ENCODE data around the gene SFT2D1. TPM values are rescaled to one million over a fixed set of nuclear protein-coding genes. Genes with fewer than 3 reads are reported as not detected.

SFT2D1 gene
- total and polyA plus RNA-seq, 2 of the 4 experiments (the other 2 are of a cell fraction) = 10.2 to 45.8 TPM

DNA sequence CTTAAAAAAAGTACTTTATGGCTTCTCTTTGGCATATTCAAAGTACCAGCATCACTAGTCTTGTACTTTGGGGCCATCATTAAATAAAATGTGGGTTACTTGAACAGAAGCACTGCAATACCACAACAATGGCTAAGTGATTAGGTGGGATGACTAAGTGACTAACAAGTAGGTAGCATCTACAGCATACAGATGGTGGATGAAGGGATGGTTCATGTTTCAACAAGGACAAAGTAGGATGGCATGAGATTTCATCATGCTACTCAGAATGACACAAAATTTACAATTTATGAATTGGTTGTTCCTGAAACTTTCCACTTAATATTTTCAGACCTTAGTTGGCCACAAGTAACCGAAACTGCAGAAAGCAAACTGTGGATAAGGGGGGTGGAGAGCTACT lies 32.7 kb upstream of the SFT2D1 start:
- in situ Hi-C loops (cut with MboI; ENCODE audit: low sequenced_read_pairs) = no loop called here
- no peak overlapping the region for H2BK15ac ChIP-seq (ENCODE audit: low read depth, low read length)
- CTCF ChIA-PET = no interaction called here
- ATAC-seq (ENCODE audit: low read depth) (no peak), DNase-seq (no peak)
- POLR2A ChIA-PET (ENCODE audit: unreplicated experiment) = no interaction called here
- BruUV-seq (replicated peaks) = no TSS peak
- dilution Hi-C loops (cut with HindIII; ENCODE audit: low sequenced_read_pairs, unreplicated experiment) = no loop called here
- WGBS, 2 experiments (ENCODE audit: extremely low coverage in 2 of 2, insufficient read length in 1 of 2) = no CpG with 5 or more reads among the region's 1 CpG
- no peak overlapping the region for H3K14ac ChIP-seq (replicated peaks; ENCODE audit: low read depth, low read length)
- no peak overlapping the region for H3K4me3 ChIP-seq (ENCODE audit: insufficient read depth, low read depth, low read length)
- H2BK120ac ChIP-seq (ENCODE audit: low read depth, low read length) = no peak overlapping the region
- no peak overlapping the region for H4K8ac ChIP-seq (ENCODE audit: low read depth in 2 of 2, low read length in 2 of 2)
- H3K56ac ChIP-seq (ENCODE audit: extremely low read depth, insufficient read depth, low read length) = no peak overlapping the region
- H3K9me3 ChIP-seq (ENCODE audit: control insufficient read depth, insufficient read depth, low read length) = no peaks in the 10 kb centered on the region
- H3K9ac ChIP-seq (ENCODE audit: low read depth, low read length) = no peak overlapping the region
- intact Hi-C loops (cut with micrococcal nuclease) = no loop called here
- H3K9me1 ChIP-seq (ENCODE audit: insufficient read depth, low read length) = no peaks in the 10 kb centered on the region
- no peaks in the 10 kb centered on the region for H4K20me1 ChIP-seq (ENCODE audit: insufficient read depth, low read length)
- no peak overlapping the region for H3K4ac ChIP-seq (ENCODE audit: low read depth, low read length)
- no peak overlapping the region for H2AK5ac ChIP-seq (ENCODE audit: low read depth, low read length)
- H3K23ac ChIP-seq (ENCODE audit: low read depth, low read length) = no peak overlapping the region
- H3K79me1 ChIP-seq (ENCODE audit: low read depth in 1 of 2, low read length in 2 of 2) = no peaks in the 10 kb centered on the region
- no peak overlapping the region for H2AK9ac ChIP-seq (replicated peaks; ENCODE audit: low read depth, low read length, poor library complexity)
- no peak overlapping the region for H2BK5ac ChIP-seq (ENCODE audit: low read depth, low read length, poor library complexity, severe bottlenecking)
- no peak overlapping the region for H3K18ac ChIP-seq (ENCODE audit: low read depth, low read length)
- no peaks in the 10 kb centered on the region for H3K4me1 ChIP-seq (ENCODE audit: control insufficient read depth, insufficient read depth, low read length)
- H3K4me2 ChIP-seq (ENCODE audit: low read depth, low read length) = no peak overlapping the region
- no peak overlapping the region for H4K5ac ChIP-seq (ENCODE audit: low read depth, low read length)
- no peak overlapping the region for H2BK20ac ChIP-seq (ENCODE audit: low read depth, low read length)
- H3K36me3 ChIP-seq (ENCODE audit: control insufficient read depth, insufficient read depth, low read length) = no peaks in the 10 kb centered on the region
- H3K27me3 ChIP-seq (ENCODE audit: control insufficient read depth, insufficient read depth, low read length) = no peaks in the 10 kb centered on the region
- H4K91ac ChIP-seq (ENCODE audit: insufficient read depth, low read depth, low read length) = no peak overlapping the region
- TF ChIP-seq, protein P1, sequence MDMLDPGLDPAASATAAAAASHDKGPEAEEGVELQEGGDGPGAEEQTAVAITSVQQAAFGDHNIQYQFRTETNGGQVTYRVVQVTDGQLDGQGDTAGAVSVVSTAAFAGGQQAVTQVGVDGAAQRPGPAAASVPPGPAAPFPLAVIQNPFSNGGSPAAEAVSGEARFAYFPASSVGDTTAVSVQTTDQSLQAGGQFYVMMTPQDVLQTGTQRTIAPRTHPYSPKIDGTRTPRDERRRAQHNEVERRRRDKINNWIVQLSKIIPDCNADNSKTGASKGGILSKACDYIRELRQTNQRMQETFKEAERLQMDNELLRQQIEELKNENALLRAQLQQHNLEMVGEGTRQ (IDR thresholded peaks at IDR 0.05; ENCODE audit: low read depth, low read length) = no peak
- no peak for TF ChIP-seq RAD21 (IDR thresholded peaks at IDR 0.05; ENCODE audit: low read length)
- TF ChIP-seq, protein P2, sequence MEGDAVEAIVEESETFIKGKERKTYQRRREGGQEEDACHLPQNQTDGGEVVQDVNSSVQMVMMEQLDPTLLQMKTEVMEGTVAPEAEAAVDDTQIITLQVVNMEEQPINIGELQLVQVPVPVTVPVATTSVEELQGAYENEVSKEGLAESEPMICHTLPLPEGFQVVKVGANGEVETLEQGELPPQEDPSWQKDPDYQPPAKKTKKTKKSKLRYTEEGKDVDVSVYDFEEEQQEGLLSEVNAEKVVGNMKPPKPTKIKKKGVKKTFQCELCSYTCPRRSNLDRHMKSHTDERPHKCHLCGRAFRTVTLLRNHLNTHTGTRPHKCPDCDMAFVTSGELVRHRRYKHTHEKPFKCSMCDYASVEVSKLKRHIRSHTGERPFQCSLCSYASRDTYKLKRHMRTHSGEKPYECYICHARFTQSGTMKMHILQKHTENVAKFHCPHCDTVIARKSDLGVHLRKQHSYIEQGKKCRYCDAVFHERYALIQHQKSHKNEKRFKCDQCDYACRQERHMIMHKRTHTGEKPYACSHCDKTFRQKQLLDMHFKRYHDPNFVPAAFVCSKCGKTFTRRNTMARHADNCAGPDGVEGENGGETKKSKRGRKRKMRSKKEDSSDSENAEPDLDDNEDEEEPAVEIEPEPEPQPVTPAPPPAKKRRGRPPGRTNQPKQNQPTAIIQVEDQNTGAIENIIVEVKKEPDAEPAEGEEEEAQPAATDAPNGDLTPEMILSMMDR (conservative IDR thresholded peaks at IDR 0.05; ENCODE audit: low read depth, low read length) = no peak
- TF ChIP-seq SMC3 (IDR thresholded peaks at IDR 0.05; ENCODE audit: low read depth, low read length) = no peak
- no peak for TF ChIP-seq MAZ (IDR thresholded peaks at IDR 0.05; ENCODE audit: borderline replicate concordance, low read depth, low read length)
- TF ChIP-seq MAFK (IDR thresholded peaks at IDR 0.05; ENCODE audit: low read depth, low read length) = no peak
- TF ChIP-seq RCOR1 (IDR thresholded peaks at IDR 0.05; ENCODE audit: insufficient replicate concordance, low read length) = no peak
- TF ChIP-seq NFE2L2 (IDR thresholded peaks at IDR 0.05; ENCODE audit: low read depth, low read length) = no peak
- no peak for TF ChIP-seq CEBPB (IDR thresholded peaks at IDR 0.05; ENCODE audit: low read depth, low read length)
- TF ChIP-seq, protein P3, sequence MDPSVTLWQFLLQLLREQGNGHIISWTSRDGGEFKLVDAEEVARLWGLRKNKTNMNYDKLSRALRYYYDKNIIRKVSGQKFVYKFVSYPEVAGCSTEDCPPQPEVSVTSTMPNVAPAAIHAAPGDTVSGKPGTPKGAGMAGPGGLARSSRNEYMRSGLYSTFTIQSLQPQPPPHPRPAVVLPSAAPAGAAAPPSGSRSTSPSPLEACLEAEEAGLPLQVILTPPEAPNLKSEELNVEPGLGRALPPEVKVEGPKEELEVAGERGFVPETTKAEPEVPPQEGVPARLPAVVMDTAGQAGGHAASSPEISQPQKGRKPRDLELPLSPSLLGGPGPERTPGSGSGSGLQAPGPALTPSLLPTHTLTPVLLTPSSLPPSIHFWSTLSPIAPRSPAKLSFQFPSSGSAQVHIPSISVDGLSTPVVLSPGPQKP (IDR thresholded peaks at IDR 0.05; ENCODE audit: borderline replicate concordance, low read depth, low read length) = no peak
- TF ChIP-seq MXI1 (IDR thresholded peaks at IDR 0.05; ENCODE audit: borderline replicate concordance, low read depth, low read length) = no peak
- no peak for TF ChIP-seq POLR2A (IDR thresholded peaks at IDR 0.05; ENCODE audit: low read depth, low read length)
- no peak for TF ChIP-seq CHD1 (IDR thresholded peaks at IDR 0.05; ENCODE audit: low read depth, low read length)
- TF ChIP-seq FOS (IDR thresholded peaks at IDR 0.05; ENCODE audit: low read depth, low read length) = no peak
- TF ChIP-seq RFX5 (IDR thresholded peaks at IDR 0.05; ENCODE audit: low read depth, low read length) = no peak
- H2AFZ ChIP-seq (replicated peaks; ENCODE audit: low read length, poor library complexity) = no peak overlapping the region
- H3K27ac ChIP-seq (ENCODE audit: insufficient read depth, low read length) = no peak overlapping the region
